Heart right ventricle (tissue), 16 donors: ENCODE data around the gene GNG7. TPM values are rescaled to one million over a fixed set of nuclear protein-coding genes. Genes with fewer than 3 reads are reported as not detected.
A peak's percentile ranks its signal among the peaks of the same experiment; 100 is the strongest.
"Not testable (repeated sequence)": the region's sequence is repeated elsewhere in the genome, so short reads cannot be mapped to it uniquely, and the experiment has no call there.

ENCODE experiments used
- ATAC-seq, 8 donors: fragments of 200-7000 bp; cut with Tn5 transposase; one replicate each; pipeline ENCODE4 v1.9.1; 2020; ENCODE audit warnings: mild to moderate bottlenecking in 8 of 8, moderate library complexity in 8 of 8, moderate number of reproducible peaks in 1 of 8
- DNase-seq, 2 donors: peaks; one replicate each; pipeline ENCODE4 v3.0.0-alpha.2; 2020
- H3K27ac ChIP-seq, 10 donors: fragments of 200-600 bp; sonication (generic) in 2 of 10; one replicate each; pipeline versions ENCODE4 v1.5.0 to v1.8.0; 2020 to 2022; ENCODE audit warnings: mild to moderate bottlenecking in 3 of 10
- H3K27me3 ChIP-seq, 7 donors: fragments of 200-600 bp; one replicate each; pipeline ENCODE4 v1.8.0; 2021 to 2022; ENCODE audit warnings: mild to moderate bottlenecking in 2 of 7
- H3K36me3 ChIP-seq, 9 donors: fragments of 200-600 bp; sonication (generic) in 1 of 9; one replicate each; pipeline versions ENCODE4 v1.5.0 to v1.8.0; 2020 to 2022; ENCODE audit warnings: mild to moderate bottlenecking in 2 of 9
- H3K4me1 ChIP-seq, 9 donors: fragments of 200-600 bp; sonication (generic) in 1 of 9; one replicate each; pipeline versions ENCODE4 v1.5.0 to v1.8.0; 2020 to 2022; ENCODE audit warnings: mild to moderate bottlenecking in 4 of 9
- H3K4me3 ChIP-seq, 10 donors: fragments of 200-600 bp; sonication (generic) in 2 of 10; one replicate each; pipeline versions ENCODE4 v1.5.0 to v1.8.0; 2020 to 2022; ENCODE audit warnings: mild to moderate bottlenecking in 7 of 10, moderate library complexity in 2 of 10
- H3K9me3 ChIP-seq, 11 donors: fragments of 200-600 bp in 10 of 11; sonication (generic) in 2 of 11; one replicate each; pipeline versions ENCODE4 v1.5.0 to v1.8.0; 2013 to 2022; ENCODE audit warnings: mild to moderate bottlenecking in 2 of 11, control low read depth in 1 of 11, moderate library complexity in 1 of 11
- CTCF ChIP-seq, 9 donors: fragments of 200-600 bp; sonication (generic) in 2 of 9; IDR thresholded peaks; one replicate each; pipeline versions ENCODE4 v1.5.0 to v1.8.0; 2021 to 2022; ENCODE audit warnings: antibody characterized with exemption in 9 of 9, mild to moderate bottlenecking in 5 of 9, moderate library complexity in 1 of 9
- WGBS, 2 donors: extraction: QIAGEN DNeasy Blood & Tissue Kit; methylation state at CpG; one replicate each; pipeline ENCODE4 v1.1.7; 2013; ENCODE audit warnings: inconsistent platforms in 1 of 2; 5-methylcytosine and 5-hydroxymethylcytosine counted together
- intact Hi-C, 10 donors: fragments of 100-400 bp; cut with DNase I; formaldehyde crosslinking; loops; one replicate each; pipeline versions ENCODE4 v1.11.1 to v1.14.2; 2022
- polyA plus RNA-seq, 2 donors: library from polyadenylated mRNA; stranded (reverse); fragments of 200-250 nt; gene quantifications; one replicate each; pipeline ENCODE4 v1.2.3, GENCODE V29; 2013
- total RNA-seq, 10 donors: library from RNA; stranded (reverse); fragmentation: NEBNext Ultra II Directional in 3 of 10; extraction: Animal tissue kit (Norgen Biotek cat#: 25700) in 3 of 10; gene quantifications; one replicate each; pipeline versions ENCODE4 v1.2.1 to v1.2.4, GENCODE V29; 2021 to 2023
- donor health status: Arrhythmogenic right ventricular cardiomyopathy.
- donor health status: ischemic (EF 13 %, LVEDD 7.1; RV severe dilation, severe dysfunction).
- donor health status: healthy with polysubstance abuse.
- donor health status: DM: no; HTN: yes; CAD: no.
- donor health status: DM: no; HTN: no; CAD: no.
- donor health status: ischemic (EF 25% LVEDD 6.9; RV normal size, moderate dysfunction).
- donor health status: ischemic (EF 25% LVEDD 5.7; RV mildly dilated, moderate dysfunction).
- donor health status: healthy.
- donor health status: DM: yes; HTN: yes; CAD: no.
- donor health status: Ischemic cardiomyopathy.
- donor health status: ischemic (EF 35%, LVEDD 5.7; RV mildly dilated, moderate dysfunction).
- donor health status: nonischemic (EF 11% LVEDD 7.7; RV severe dilation, severe dysfunction).
- donor health status: DM: yes; HTN: yes; CAD: no.
- donor health status: PGD.
- donor health status: ischemic (EF 29% LVEDD 5.4; RV normal size, mild dysfunction).
- donor health status: nonischemic (EF 23%, LVEDD 6.1; RV moderate dilation, normal function).

The GNG7 gene
- total and polyA plus RNA-seq, 12 donors: 8.4 to 56.9 (median 39.1) TPM

GRCh38 chr19:2652504-2653099 is 49.9 kb downstream of the GNG7 start:
- Histone ChIP-seq H3K4me1 (peaks cover 0 to 13% (median 0%) of the 10 kb centered on the region in 9 donors), H3K4me3 (no peak overlapping the region), H3K9me3 (peaks cover 0 to 6% (median 0%) of the 10 kb centered on the region in 11 donors), H3K36me3 (no peaks in the 10 kb centered on the region), H3K27me3 (peaks cover 0 to 5% (median 0%) of the 10 kb centered on the region in 7 donors), H3K27ac (no peak overlapping the region)
- ATAC-seq (no peak), DNase-seq (no peak)
- intact Hi-C loops: loop anchor here in 3 of 10 donors (2.0 to 5.0 kb wide), 3 partner anchors 60 to 100 kb away; no protein-coding TSS in a partner anchor
- WGBS, 2 donors: 91 to 92% methylated on average over 8 of the region's 8 CpGs
- TF ChIP-seq CTCF (IDR thresholded peaks at IDR 0.05): no peak

DNA sequence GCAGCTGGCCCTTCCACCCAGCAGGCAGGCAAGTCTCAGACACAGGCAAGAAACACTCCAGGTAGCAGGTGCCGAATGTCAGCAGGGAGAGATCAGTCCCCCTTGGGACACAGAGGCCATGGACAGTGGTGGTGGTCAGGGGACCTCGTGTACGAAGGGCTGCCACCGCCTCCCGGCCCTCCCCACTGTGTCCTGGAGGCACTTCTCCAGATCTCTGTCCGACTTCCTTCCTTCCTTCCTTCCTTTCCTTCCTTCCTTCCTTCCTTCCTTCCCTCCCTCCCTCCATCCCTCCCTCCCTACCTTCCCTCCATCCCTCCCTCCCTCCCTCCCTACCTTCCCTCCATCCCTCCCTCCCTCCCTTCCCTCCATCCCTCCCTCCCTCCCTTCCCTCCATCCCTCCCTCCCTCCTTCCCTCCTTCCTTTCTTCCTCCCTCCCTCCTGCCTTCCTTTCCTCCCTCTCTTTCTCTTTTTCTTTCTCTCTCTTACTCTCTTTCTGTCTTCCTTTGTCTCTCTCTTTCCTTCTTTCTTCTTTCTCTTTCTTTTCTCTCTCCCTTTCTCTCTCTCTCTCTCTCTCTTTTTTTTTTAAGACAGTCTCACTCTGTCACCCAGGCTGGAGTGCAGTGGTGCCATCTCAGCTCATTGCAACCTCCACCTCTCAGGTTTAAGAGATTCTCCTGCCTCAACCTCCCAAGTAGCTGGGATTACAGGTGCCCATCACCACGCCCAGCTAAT is 51.3 kb downstream of the GNG7 start:
- intact Hi-C loops: loop anchor here in 2 of 10 donors (5.0 kb wide), 2 partner anchors 61 to 101 kb away; no protein-coding TSS in a partner anchor
- WGBS, 2 donors: 60 to 66% methylated on average over 7 of the region's 7 CpGs
- peak overlapping the region in 1 of 10 donors; percentile 35 for H3K27ac ChIP-seq

DNA sequence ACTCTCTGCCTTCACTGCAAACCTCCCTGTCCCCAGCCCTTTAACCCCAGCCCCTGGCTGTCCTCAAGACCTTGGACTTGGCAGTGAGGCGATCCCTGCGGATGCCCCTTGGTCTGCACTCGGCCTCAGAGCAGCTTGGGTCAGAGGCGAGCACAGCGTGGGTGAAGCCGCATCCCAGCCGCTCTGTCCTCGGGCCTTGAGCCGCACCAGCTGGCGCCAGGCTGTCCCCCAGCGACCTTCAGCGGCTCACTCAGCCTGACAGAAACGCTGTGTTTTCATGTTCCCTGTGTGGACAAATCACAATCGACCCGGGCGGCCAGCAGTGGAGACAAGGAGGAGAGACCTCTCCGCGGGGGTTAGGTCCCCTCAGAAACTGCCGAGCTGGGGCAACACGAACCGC is 52.0 kb downstream of the GNG7 start:
- intact Hi-C loops: loop anchor here in 2 of 10 donors (5.0 kb wide), 2 partner anchors 62 to 102 kb away; no protein-coding TSS in a partner anchor
- ATAC-seq: peak in 6 of 8 donors; percentile 38 to 76 (median 68)
- DNase-seq: peak in 1 of 2 donors; percentile 54
- TF ChIP-seq CTCF (IDR thresholded peaks at IDR 0.05): no peak
- Histone ChIP-seq H3K27me3 (peaks cover 0 to 5% (median 0%) of the 10 kb centered on the region in 7 donors), H3K4me3 (no peak overlapping the region), H3K27ac (peak overlapping the region in 1 of 10 donors; percentile 35), H3K4me1 (peaks cover 0 to 13% (median 0%) of the 10 kb centered on the region in 9 donors), H3K9me3 (peaks cover 0 to 6% (median 0%) of the 10 kb centered on the region in 11 donors), H3K36me3 (no peaks in the 10 kb centered on the region)
- WGBS, 2 donors: 60 to 61% methylated on average over 21 of the region's 21 CpGs

More for the DNA sequence above, 51.3 kb downstream of the GNG7 start:
- H3K4me3 ChIP-seq, DNase-seq, H3K36me3 ChIP-seq, H3K9me3 ChIP-seq, H3K27me3 ChIP-seq, ATAC-seq: not testable (repeated sequence)
- H3K4me1 ChIP-seq: peaks cover 0 to 13% (median 0%) of the 10 kb centered on the region in 9 donors

DNA sequence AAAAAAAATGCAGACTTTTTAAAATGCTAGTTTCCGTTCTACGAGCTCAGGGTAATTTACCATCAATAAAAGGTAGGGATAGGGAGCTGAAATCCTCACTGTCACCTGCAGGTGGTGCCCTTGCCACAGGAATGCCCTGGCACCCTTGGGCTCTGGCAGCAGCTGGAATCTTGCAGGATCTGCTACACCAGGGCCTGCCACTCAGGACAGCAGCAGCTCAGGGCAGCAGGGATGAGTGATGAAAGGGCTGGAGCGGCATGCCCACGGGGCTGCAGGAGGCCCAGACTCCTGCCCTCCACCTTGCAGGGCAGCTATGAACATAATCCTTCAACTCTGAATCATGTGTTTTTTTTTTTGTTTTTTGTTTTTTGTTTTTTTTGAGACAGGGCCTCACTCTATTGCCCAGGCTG is 54.0 kb downstream of the GNG7 start:
- TF ChIP-seq CTCF (IDR thresholded peaks at IDR 0.05): peak; percentile 60 to 87 (median 76)
- peak; percentile 55 to 72 for DNase-seq
- intact Hi-C loops: loop anchor here in 9 of 10 donors (1.0 to 10.0 kb wide), 7 partner anchors 99 to 229 kb away; no protein-coding TSS in a partner anchor
- 41 to 46% methylated on average over 4 of the region's 4 CpGs for WGBS, 2 donors
- Histone ChIP-seq H3K4me1 (peaks cover 0 to 8% (median 0%) of the 10 kb centered on the region in 9 donors), H3K36me3 (no peaks in the 10 kb centered on the region), H3K27me3 (peaks cover 0 to 2% (median 0%) of the 10 kb centered on the region in 7 donors), H3K27ac (no peak overlapping the region), H3K4me3 (no peak overlapping the region), H3K9me3 (peaks cover 0 to 6% (median 0%) of the 10 kb centered on the region in 11 donors)
- peak; percentile 75 to 88 (median 82) for ATAC-seq
